NCI-H1417 treated with DMSO at 0.1 percent for 48 hours (cell line): ENCODE results near the gene PTCRA.

Source experiments
- DNase-seq: peaks from one replicate; lab custom pipeline; 2025; lab: John Stamatoyannopoulos, UW

Gene PTCRA

DNA sequence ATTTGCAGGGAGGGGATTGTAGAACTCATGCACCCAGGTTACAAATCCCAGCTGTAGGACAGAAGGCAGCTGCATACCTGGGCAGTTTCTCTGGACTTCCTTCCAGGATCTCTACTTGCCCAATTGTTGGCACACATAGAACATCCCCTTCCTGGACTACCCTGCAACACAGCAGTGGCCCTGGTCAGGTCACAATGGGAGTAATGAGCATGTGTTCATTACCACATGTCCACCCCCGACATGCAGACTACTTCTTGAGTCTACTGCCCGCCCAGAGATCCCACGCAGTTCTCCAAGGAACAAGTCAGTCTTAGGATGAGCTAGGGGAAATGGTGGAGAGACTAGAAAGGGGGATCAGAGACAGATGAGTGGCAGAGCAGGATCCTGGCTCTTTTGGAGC lies 58.1 kb downstream of the PTCRA start:
- DNase-seq: no peak

DNA sequence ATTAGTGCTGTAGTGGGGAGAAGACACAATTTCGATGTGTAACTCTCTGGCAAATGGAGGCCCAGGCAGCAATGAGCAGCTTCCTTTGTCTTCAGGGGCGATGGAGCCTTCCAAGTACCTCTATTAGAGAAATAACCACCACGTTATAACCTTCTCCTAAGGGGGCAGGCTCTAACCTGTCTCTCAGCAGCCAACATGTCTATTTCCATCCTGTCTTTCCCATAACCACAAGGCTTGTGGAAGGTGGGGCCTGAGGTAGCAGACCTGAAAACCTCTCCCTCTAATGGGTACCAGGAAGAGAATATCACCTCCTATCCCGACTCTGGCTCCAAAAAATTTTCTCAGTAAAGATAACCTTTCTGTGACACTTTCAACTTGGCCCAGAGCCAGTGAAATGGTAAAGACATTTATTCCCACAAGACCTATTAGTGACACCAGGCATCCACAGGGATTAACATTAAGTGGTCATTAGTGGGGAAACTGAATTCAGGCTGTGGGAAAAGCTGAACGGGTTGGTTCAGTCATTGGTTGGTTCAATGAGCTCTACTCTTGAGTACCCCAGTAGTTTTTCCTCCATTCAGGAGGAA lies 59.2 kb downstream of the PTCRA start:
- no peak for DNase-seq
